Measurements from ENCODE around the gene PTHLH. TPM values are rescaled to one million over a fixed set of nuclear protein-coding genes. Genes with fewer than 3 reads are reported as not detected.

PTHLH gene
- total and polyA plus RNA-seq, 2 donors (not counting 3 experiments of a cell fraction or from before 2014, with no cell fraction given), result 0.60 to 0.65 TPM

DNA sequence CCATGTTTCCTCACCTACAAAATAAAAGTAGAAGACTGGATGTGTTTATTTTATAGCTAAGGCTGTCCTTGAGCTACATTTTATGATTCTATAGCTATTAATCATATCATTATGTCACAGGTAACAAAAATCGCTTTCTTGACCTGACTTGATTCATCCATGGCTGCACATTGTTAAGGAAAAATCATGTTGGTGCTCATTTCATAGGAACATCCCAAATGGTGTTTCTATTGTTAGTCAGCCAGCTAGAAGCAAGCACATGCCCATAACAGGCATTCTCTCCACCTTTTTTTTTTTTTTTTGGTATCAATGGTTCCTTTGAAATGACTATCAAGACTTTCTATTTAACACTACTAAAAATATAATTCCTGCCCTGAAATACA, 45.3 kb upstream of the PTHLH start:
- Histone ChIP-seq H3K9ac (replicated peaks; ENCODE audit: extremely low read depth, insufficient read depth, low read length) (no peak overlapping the region), H3K4me3 (replicated peaks in 1 of 3; ENCODE audit: insufficient read depth in 1 of 3, low read depth in 1 of 3, low read length in 3 of 3) (no peak overlapping the region), H4K20me1 (replicated peaks; ENCODE audit: control insufficient read depth, extremely low read depth, insufficient read depth, low read length) (no peaks in the 10 kb centered on the region), H3K9me1 (replicated peaks; ENCODE audit: control insufficient read depth, extremely low read depth, insufficient read depth, low read length) (no peaks in the 10 kb centered on the region), H3K27me3 (ENCODE audit: control insufficient read depth in 2 of 2, insufficient read depth in 2 of 2, low read length in 2 of 2) (no peaks in the 10 kb centered on the region), H3K4me2 (ENCODE audit: insufficient read depth, low read length) (no peak overlapping the region), H3K4me1 (ENCODE audit: control insufficient read depth, extremely low read depth, insufficient read depth, low read length) (no peaks in the 10 kb centered on the region), H3K27ac (ENCODE audit: insufficient read depth, low read depth, low read length) (no peak overlapping the region), H2AFZ (ENCODE audit: low read depth, low read length) (no peak overlapping the region), H3K9me3 (replicated peaks; ENCODE audit: control insufficient read depth, insufficient read depth, low read length) (no peaks in the 10 kb centered on the region), H3K36me3 (ENCODE audit: control insufficient read depth in 2 of 2, extremely low read depth in 1 of 2, insufficient read depth in 2 of 2, low read length in 2 of 2) (no peaks in the 10 kb centered on the region), H3K79me2 (ENCODE audit: control insufficient read depth, insufficient read depth, low read length) (no peaks in the 10 kb centered on the region)
- no peak for DNase-seq (ENCODE audit: low read depth, low spot score)
- no peak for TF ChIP-seq FOS (IDR thresholded peaks at IDR 0.05; ENCODE audit: borderline replicate concordance, insufficient read depth, low read length)
- TF ChIP-seq, protein P1, sequence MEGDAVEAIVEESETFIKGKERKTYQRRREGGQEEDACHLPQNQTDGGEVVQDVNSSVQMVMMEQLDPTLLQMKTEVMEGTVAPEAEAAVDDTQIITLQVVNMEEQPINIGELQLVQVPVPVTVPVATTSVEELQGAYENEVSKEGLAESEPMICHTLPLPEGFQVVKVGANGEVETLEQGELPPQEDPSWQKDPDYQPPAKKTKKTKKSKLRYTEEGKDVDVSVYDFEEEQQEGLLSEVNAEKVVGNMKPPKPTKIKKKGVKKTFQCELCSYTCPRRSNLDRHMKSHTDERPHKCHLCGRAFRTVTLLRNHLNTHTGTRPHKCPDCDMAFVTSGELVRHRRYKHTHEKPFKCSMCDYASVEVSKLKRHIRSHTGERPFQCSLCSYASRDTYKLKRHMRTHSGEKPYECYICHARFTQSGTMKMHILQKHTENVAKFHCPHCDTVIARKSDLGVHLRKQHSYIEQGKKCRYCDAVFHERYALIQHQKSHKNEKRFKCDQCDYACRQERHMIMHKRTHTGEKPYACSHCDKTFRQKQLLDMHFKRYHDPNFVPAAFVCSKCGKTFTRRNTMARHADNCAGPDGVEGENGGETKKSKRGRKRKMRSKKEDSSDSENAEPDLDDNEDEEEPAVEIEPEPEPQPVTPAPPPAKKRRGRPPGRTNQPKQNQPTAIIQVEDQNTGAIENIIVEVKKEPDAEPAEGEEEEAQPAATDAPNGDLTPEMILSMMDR (IDR thresholded peaks at IDR 0.05; ENCODE audit: extremely low read depth in 1 of 2, insufficient read depth in 1 of 2, low read depth in 1 of 2, low read length in 2 of 2), result no peak
- TF ChIP-seq EZH2 (IDR thresholded peaks at IDR 0.05; ENCODE audit: borderline replicate concordance, low read depth, low read length, severe bottlenecking), result no peak
- TF ChIP-seq MYC (IDR thresholded peaks at IDR 0.05; ENCODE audit: low read depth, low read length), result no peak
- no peak for TF ChIP-seq GATA2 (IDR thresholded peaks at IDR 0.05; ENCODE audit: insufficient read depth, insufficient read length, low read depth, low read length)
- no peak for TF ChIP-seq JUN (IDR thresholded peaks at IDR 0.05; ENCODE audit: borderline replicate concordance, insufficient read depth, insufficient read length, low read depth)
- TF ChIP-seq POLR2A (IDR thresholded peaks at IDR 0.05; ENCODE audit: low read depth, low read length), result no peak
- TF ChIP-seq, protein P2, sequence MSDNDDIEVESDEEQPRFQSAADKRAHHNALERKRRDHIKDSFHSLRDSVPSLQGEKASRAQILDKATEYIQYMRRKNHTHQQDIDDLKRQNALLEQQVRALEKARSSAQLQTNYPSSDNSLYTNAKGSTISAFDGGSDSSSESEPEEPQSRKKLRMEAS (IDR thresholded peaks at IDR 0.05; ENCODE audit: insufficient read depth, insufficient read length), result no peak
- TF ChIP-seq POLR2AphosphoS5 (IDR thresholded peaks at IDR 0.05; ENCODE audit: insufficient read depth, low read depth, low read length), result no peak
- intact Hi-C loops (cut with micrococcal nuclease) (no loop called here), dilution Hi-C loops (cut with MboI; ENCODE audit: extremely low pct_ligation_motif_present, low sequenced_read_pairs) (no loop called here)
- POLR2A ChIA-PET, result no interaction called here
- CTCF ChIA-PET, result interaction anchor here (1.0 kb wide), 1 partner anchor 22 kb away, joined by 3 read pairs; no protein-coding TSS in a partner anchor
- BruUV-seq (replicated peaks), result no TSS peak
- no peak for FAIRE-seq
